ENCODE results near the gene GPC6.

- TF ChIP-seq CTCF (IDR thresholded peaks at IDR 0.05) (no peak), POLR2AphosphoS5 (IDR thresholded peaks at IDR 0.05) (no peak)
These were observed 1078.4 kb downstream of the GPC6 start for GRCh38 chr13:94305033-94305432.
